ENCODE measurements around the gene LRRC2.

LRRC2 gene

DNA sequence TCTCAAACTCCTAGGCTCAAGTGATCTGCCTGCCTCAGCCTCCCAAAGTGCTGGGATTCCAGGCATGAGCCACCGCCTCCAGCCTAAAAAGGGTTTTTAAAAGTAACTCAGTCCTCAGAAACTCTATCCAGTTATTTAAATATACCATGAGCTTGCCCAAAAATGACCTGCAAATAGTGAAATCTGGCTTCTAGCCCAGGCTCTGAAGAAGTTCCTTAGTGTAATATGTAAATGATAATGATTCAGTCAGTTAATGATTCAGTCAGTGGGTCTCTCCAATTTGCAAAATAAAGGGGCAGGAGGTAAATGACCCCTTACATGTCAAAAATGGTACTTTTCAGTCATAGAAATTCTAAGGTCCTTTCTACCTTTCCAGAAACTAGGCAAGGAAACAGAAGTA is 28.8 kb downstream of the LRRC2 start:
- no peak for TF ChIP-seq CTCF (conservative IDR thresholded peaks at IDR 0.05; ENCODE audit: low read length)
- DNase-seq (ENCODE audit: low read depth) = no peak
- H3K4me3 ChIP-seq (ENCODE audit: low read length) = no peak overlapping the region

GRCh38 chr3:46536758-46537157 is 29.3 kb downstream of the LRRC2 start:
- DNase-seq (ENCODE audit: low read depth) = no peak
- no peak overlapping the region for H3K4me3 ChIP-seq (ENCODE audit: low read length)
- no peak for TF ChIP-seq CTCF (conservative IDR thresholded peaks at IDR 0.05; ENCODE audit: low read length)

DNA sequence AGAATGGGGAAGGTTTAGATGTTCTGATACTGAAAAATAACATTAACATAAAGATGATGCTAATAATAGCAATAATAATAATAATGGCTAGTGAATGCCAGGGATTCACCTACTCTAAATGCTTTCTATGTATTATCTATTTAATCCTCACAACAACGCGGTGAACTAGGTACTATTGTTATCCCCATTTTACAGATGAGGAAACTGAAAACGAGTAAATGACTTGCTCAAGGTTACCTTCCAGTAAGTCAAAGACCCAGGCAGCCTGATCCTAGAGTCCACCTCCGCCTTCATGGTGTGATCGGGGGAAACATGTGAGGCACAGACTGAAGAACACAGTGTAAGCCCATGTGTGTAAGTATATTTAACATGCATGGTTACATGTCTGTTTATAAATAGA is 30.4 kb downstream of the LRRC2 start:
- H3K4me3 ChIP-seq (ENCODE audit: low read length) = no peak overlapping the region
- no peak for DNase-seq (ENCODE audit: low read depth)
- no peak for TF ChIP-seq CTCF (conservative IDR thresholded peaks at IDR 0.05; ENCODE audit: low read length)

- TF ChIP-seq CTCF (conservative IDR thresholded peaks at IDR 0.05; ENCODE audit: low read length) = no peak
- no peak for DNase-seq (ENCODE audit: low read depth)
- no peak overlapping the region for H3K4me3 ChIP-seq (ENCODE audit: low read length)
These were observed 33.0 kb downstream of the LRRC2 start for GRCh38 chr3:46533091-46533490.

DNA sequence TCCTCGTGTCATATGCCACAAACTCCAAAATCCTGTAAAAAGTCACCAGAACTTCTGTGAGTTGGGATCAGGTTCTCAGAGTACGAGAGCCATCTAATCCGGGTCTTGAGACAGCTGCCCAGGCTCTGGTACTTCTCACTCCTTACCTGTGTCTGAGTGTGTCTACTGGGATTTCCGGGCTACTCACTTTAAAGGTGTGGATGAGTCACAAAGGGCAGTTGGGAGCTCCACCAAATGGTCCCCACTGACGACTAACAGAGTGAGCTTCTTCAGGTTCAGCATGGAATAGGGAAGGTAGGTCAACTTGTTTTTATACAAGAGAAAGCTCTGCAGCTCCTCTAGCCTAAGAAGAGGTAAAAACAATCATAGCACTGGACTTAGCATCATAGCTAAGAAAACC is 38.9 kb downstream of the LRRC2 start:
- no peak for DNase-seq (ENCODE audit: low read depth)
- H3K4me3 ChIP-seq (ENCODE audit: low read length) = no peak overlapping the region
- no peak for TF ChIP-seq CTCF (conservative IDR thresholded peaks at IDR 0.05; ENCODE audit: low read length)

DNA sequence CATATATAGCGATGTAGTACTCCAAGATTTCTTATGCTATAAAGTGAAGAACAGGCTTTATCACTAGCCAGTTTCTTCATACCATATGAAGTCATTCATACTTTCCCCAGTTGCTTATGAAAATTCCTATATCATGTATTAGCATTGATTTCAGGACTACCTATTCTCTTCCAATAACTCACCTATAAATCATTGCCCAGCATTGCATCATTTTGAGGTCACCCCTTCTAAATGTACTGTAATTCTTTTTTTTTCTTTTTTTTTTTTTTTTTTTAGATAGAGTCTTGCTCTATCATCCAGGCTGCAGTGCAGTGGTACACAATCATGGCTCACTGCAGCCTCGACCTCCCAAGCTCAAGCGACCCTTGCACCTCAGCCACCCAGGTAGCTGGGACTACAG is 41.3 kb downstream of the LRRC2 start:
- H3K4me3 ChIP-seq (ENCODE audit: low read length) = no peak overlapping the region
- TF ChIP-seq CTCF (conservative IDR thresholded peaks at IDR 0.05; ENCODE audit: low read length) = no peak
- no peak for DNase-seq (ENCODE audit: low read depth)

- DNase-seq (ENCODE audit: low read depth) = no peak
- no peak overlapping the region for H3K4me3 ChIP-seq (ENCODE audit: low read length)
- TF ChIP-seq CTCF (conservative IDR thresholded peaks at IDR 0.05; ENCODE audit: low read length) = no peak
These were observed 42.1 kb downstream of the LRRC2 start for GRCh38 chr3:46524008-46524407.
